ENCODE data around the gene LRP6. TPM values are rescaled to one million over a fixed set of nuclear protein-coding genes. Genes with fewer than 3 reads are reported as not detected.
"Not testable (repeated sequence)": the region's sequence is repeated elsewhere in the genome, so short reads cannot be mapped to it uniquely, and the experiment has no call there.

LRP6 gene
- total RNA-seq, 1 experiment from 2014 or later: 62.4 TPM

DNA sequence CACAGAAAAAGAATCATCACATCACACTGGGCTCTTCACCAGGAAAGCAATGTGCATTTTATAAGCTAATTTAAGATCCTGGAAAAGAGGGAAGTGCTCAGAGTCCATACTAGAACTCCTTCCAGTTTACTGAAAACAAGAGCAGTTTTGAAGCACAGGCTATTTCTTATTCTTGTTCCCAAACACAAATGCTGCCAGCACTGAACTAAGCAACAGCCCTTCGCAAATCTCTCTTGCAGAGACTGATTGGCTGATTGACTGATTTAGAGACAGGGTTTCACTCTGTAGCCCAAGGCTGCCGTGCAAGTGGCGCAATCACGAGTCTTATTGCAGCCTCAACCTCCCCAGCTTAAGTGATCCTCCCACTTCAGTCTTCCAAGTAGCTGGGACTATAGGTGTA lies 151.3 kb downstream of the LRP6 start:
- no peak overlapping the region for H3K56ac ChIP-seq (ENCODE audit: insufficient read length, low read depth, low read length)
- no peaks in the 10 kb centered on the region for H3K27me3 ChIP-seq (ENCODE audit: insufficient read depth, low read length)
- H3K23me2 ChIP-seq (ENCODE audit: insufficient read length, low read depth, low read length, poor library complexity, severe bottlenecking): no peaks in the 10 kb centered on the region
- no peak overlapping the region for H2BK20ac ChIP-seq (ENCODE audit: low read depth, low read length, poor library complexity, severe bottlenecking)
- no peak overlapping the region for H2AK5ac ChIP-seq (ENCODE audit: insufficient read length, low read length)
- TF ChIP-seq, protein P1, sequence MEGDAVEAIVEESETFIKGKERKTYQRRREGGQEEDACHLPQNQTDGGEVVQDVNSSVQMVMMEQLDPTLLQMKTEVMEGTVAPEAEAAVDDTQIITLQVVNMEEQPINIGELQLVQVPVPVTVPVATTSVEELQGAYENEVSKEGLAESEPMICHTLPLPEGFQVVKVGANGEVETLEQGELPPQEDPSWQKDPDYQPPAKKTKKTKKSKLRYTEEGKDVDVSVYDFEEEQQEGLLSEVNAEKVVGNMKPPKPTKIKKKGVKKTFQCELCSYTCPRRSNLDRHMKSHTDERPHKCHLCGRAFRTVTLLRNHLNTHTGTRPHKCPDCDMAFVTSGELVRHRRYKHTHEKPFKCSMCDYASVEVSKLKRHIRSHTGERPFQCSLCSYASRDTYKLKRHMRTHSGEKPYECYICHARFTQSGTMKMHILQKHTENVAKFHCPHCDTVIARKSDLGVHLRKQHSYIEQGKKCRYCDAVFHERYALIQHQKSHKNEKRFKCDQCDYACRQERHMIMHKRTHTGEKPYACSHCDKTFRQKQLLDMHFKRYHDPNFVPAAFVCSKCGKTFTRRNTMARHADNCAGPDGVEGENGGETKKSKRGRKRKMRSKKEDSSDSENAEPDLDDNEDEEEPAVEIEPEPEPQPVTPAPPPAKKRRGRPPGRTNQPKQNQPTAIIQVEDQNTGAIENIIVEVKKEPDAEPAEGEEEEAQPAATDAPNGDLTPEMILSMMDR (conservative IDR thresholded peaks at IDR 0.05): no peak
- H2BK15ac ChIP-seq (ENCODE audit: low read depth, low read length): no peak overlapping the region
- H2BK120ac ChIP-seq (ENCODE audit: low read depth, low read length, poor library complexity, severe bottlenecking): no peak overlapping the region
- no peak overlapping the region for H4K91ac ChIP-seq (ENCODE audit: insufficient read length, low read depth, low read length)
- no peaks in the 10 kb centered on the region for H3K4me1 ChIP-seq (ENCODE audit: insufficient read depth, low read length)
- H2BK12ac ChIP-seq (ENCODE audit: insufficient read length, low read depth, low read length): no peak overlapping the region
- Mint-ChIP-seq H3K9me3 (peaks cover 0 to 3% of the 10 kb centered on the region in 2 experiments; a peak in 1 of 5 replicates), H3K27ac (peak overlapping the region in 1 of 3 experiments; percentile 70; a peak in 1 of 7 replicates), H3K27me3 (ENCODE audit: low read depth) (no peaks in the 10 kb centered on the region), H3K4me3 (no peak overlapping the region), H3K4me1 (peaks cover 3 to 4% of the 10 kb centered on the region in 2 experiments; a peak in 2 of 4 replicates), H3K36me3 (ENCODE audit: insufficient read depth in 1 of 3, low read depth in 3 of 3) (peaks cover 9 to 37% (median 27%) of the 10 kb centered on the region in 3 experiments; a peak in 6 of 7 replicates)
- H3K27ac ChIP-seq (ENCODE audit: insufficient read length, low read depth, low read length): no peak overlapping the region
- H3K9ac ChIP-seq (ENCODE audit: extremely low read depth, insufficient read length, low read length): no peak overlapping the region
- no peaks in the 10 kb centered on the region for H3K9me3 ChIP-seq (ENCODE audit: control insufficient read depth, low read depth, low read length)
- no peak overlapping the region for H3K4ac ChIP-seq (ENCODE audit: low read depth, low read length)
- H2AFZ ChIP-seq (ENCODE audit: low read length): no peak overlapping the region
- H4K20me1 ChIP-seq (ENCODE audit: control insufficient read depth, insufficient read depth, insufficient read length): no peaks in the 10 kb centered on the region
- no peak overlapping the region for H4K8ac ChIP-seq (replicated peaks; ENCODE audit: insufficient read length, low read depth, low read length)
- no peak overlapping the region for H3T11ph ChIP-seq (ENCODE audit: low read length)
- no peak overlapping the region for H3K23ac ChIP-seq (ENCODE audit: insufficient read length, low read depth, low read length)
- no peaks in the 10 kb centered on the region for H3K79me2 ChIP-seq (ENCODE audit: insufficient read depth, low read length)
- no peak overlapping the region for H2BK5ac ChIP-seq (ENCODE audit: insufficient read length, low read length)
- WGBS (ENCODE audit: extremely low coverage, insufficient read length, low lambda C conversion rate): no CpG with 5 or more reads among the region's 4 CpGs
- H4K5ac ChIP-seq (ENCODE audit: insufficient read length, low read depth, low read length): no peak overlapping the region
- no peak for DNase-seq
- no peak overlapping the region for H3K14ac ChIP-seq (ENCODE audit: insufficient read depth, low read length)
- H3K18ac ChIP-seq (ENCODE audit: insufficient read length, low read depth, low read length): no peak overlapping the region
- no peaks in the 10 kb centered on the region for H3K79me1 ChIP-seq (ENCODE audit: insufficient read depth, low read depth, low read length, poor library complexity, severe bottlenecking)
- H3K4me2 ChIP-seq (ENCODE audit: insufficient read depth, insufficient read length, low read length): no peak overlapping the region

DNA sequence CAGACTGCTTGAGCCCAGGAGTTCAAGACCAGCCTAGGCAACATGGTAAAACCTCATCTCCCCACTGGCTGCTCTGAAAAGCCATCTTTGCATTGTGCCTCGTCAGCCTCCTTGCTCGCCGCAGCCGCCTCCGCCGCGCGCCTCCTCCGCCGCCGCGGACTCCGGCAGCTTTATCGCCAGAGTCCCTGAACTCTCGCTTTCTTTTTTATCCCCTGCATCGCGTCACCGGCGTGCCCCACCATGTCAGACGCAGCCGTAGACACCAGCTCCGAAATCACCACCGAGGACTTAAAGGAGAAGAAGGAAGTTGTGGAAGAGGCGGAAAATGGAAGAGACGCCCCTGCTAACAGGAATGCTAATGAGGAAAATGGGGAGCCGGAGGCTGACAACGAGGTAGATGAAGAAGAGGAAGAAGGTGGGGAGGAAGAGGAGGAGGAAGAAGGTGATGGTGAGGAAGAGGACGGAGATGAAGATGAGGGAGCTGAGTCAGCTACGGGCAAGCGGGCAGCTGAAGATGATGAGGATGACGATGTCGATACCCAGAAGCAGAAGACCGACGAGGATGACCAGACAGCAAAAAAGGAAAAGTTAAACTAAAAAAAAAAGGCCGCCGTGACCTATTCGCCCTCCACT lies 155.8 kb downstream of the LRP6 start:
- H3K27ac ChIP-seq (ENCODE audit: insufficient read length, low read depth, low read length); H4K8ac ChIP-seq (replicated peaks; ENCODE audit: insufficient read length, low read depth, low read length); H3K79me1 ChIP-seq (ENCODE audit: insufficient read depth, low read depth, low read length, poor library complexity, severe bottlenecking); H4K20me1 ChIP-seq (ENCODE audit: control insufficient read depth, insufficient read depth, insufficient read length); H3K23ac ChIP-seq (ENCODE audit: insufficient read length, low read depth, low read length); H2BK20ac ChIP-seq (ENCODE audit: low read depth, low read length, poor library complexity, severe bottlenecking); H3K23me2 ChIP-seq (ENCODE audit: insufficient read length, low read depth, low read length, poor library complexity, severe bottlenecking); H3K27me3 Mint-ChIP-seq (ENCODE audit: low read depth); H3K18ac ChIP-seq (ENCODE audit: insufficient read length, low read depth, low read length); H2AK5ac ChIP-seq (ENCODE audit: insufficient read length, low read length); H3K27me3 ChIP-seq (ENCODE audit: insufficient read depth, low read length); H3K4me2 ChIP-seq (ENCODE audit: insufficient read depth, insufficient read length, low read length); H3K9me3 ChIP-seq (ENCODE audit: control insufficient read depth, low read depth, low read length); H4K91ac ChIP-seq (ENCODE audit: insufficient read length, low read depth, low read length); H3K4me3 Mint-ChIP-seq; H3T11ph ChIP-seq (ENCODE audit: low read length); H3K14ac ChIP-seq (ENCODE audit: insufficient read depth, low read length); H2BK5ac ChIP-seq (ENCODE audit: insufficient read length, low read length); DNase-seq; H3K27ac Mint-ChIP-seq; H3K79me2 ChIP-seq (ENCODE audit: insufficient read depth, low read length); H2BK15ac ChIP-seq (ENCODE audit: low read depth, low read length); H2AFZ ChIP-seq (ENCODE audit: low read length); H3K9ac ChIP-seq (ENCODE audit: extremely low read depth, insufficient read length, low read length); H2BK12ac ChIP-seq (ENCODE audit: insufficient read length, low read depth, low read length); H3K56ac ChIP-seq (ENCODE audit: insufficient read length, low read depth, low read length); H4K5ac ChIP-seq (ENCODE audit: insufficient read length, low read depth, low read length); H3K4ac ChIP-seq (ENCODE audit: low read depth, low read length); H3K4me1 Mint-ChIP-seq; H2BK120ac ChIP-seq (ENCODE audit: low read depth, low read length, poor library complexity, severe bottlenecking); H3K4me1 ChIP-seq (ENCODE audit: insufficient read depth, low read length): not testable (repeated sequence)
- H3K9me3 Mint-ChIP-seq: peaks cover 16 to 17% of the 10 kb centered on the region in 2 experiments
- peaks cover 31 to 55% (median 35%) of the 10 kb centered on the region in 3 experiments for H3K36me3 Mint-ChIP-seq (ENCODE audit: insufficient read depth in 1 of 3, low read depth in 3 of 3)
- WGBS (ENCODE audit: extremely low coverage, insufficient read length, low lambda C conversion rate): 100% methylated on average over 1 of the region's 37 CpGs
